PC-3 (cell line): ENCODE results near the gene TTC23. TPM values are rescaled to one million over a fixed set of nuclear protein-coding genes. Genes with fewer than 3 reads are reported as not detected.

ENCODE experiments used
- ATAC-seq: fragments of 200-7000 bp; cut with Tn5 transposase; 2 replicates; pipeline ENCODE4 v1.9.1; 2020; ENCODE audit warnings: mild to moderate bottlenecking, moderate library complexity
- BruUV-seq: library from RNA; stranded (reverse); fragments of 400-500 nt; replicated peaks from 2 replicates; lab custom pipeline; 2021; lab: Mats Ljungman, UMichigan
- CTCF ChIA-PET: fragments of 300-600 bp; sonication (Branson Sonifier 250); formaldehyde crosslinking; loops from one replicate; lab custom pipeline; 2022; ENCODE audit warnings: antibody characterized with exemption; lab: Charles Lee
- POLR2A ChIA-PET: fragments of 300-600 bp; sonication (Branson Sonifier 250); formaldehyde crosslinking; loops from one replicate; lab custom pipeline; 2022; ENCODE audit warnings: antibody characterized with exemption; ENCODE audit not compliant: unreplicated experiment; lab: Charles Lee
- DNase-seq: peaks from one replicate; pipeline ENCODE4 v3.0.0-alpha.2; 2015
- H2AFZ ChIP-seq: fragments of 300-600 bp; sonication (generic); 2 replicates; pipeline ENCODE4 v1.6.0; 2016; ENCODE audit warnings: antibody characterized with exemption, low read length
- H3F3A ChIP-seq: fragments of 300-600 bp; sonication (generic); one replicate; pipeline ENCODE4 v1.6.0; 2017; ENCODE audit warnings: antibody characterized with exemption, low read length, control low read depth, mild to moderate bottlenecking; ENCODE audit not compliant: unreplicated experiment
- H3K27ac ChIP-seq: fragments of 300-600 bp; sonication (generic); 2 replicates; pipeline ENCODE4 v1.5.1; 2016; ENCODE audit warnings: mild to moderate bottlenecking, low read length
- H3K27me3 ChIP-seq: fragments of 300-600 bp; sonication (generic); 2 replicates; pipeline ENCODE4 v1.6.1; 2016; ENCODE audit warnings: low read length, mixed read lengths
- H3K36me3 ChIP-seq: fragments of 300-600 bp; sonication (generic); 2 replicates; pipeline ENCODE4 v1.6.1; 2016; ENCODE audit warnings: low read depth, mixed run types, low read length, mixed read lengths
- H3K4me1 ChIP-seq: fragments of 300-600 bp; sonication (generic); 2 replicates; pipeline ENCODE4 v1.5.1; 2016; ENCODE audit warnings: low read length; ENCODE audit not compliant: insufficient read depth
- H3K4me2 ChIP-seq: fragments of 300-600 bp; sonication (generic); 2 replicates; pipeline ENCODE4 v1.6.0; 2016; ENCODE audit warnings: low read length
- H3K4me3 ChIP-seq: fragments of 300-600 bp; sonication (generic); 2 replicates; pipeline ENCODE4 v1.5.1; 2016; ENCODE audit warnings: mild to moderate bottlenecking, low read length, mixed read lengths
- H3K79me2 ChIP-seq: fragments of 300-600 bp; sonication (generic); 2 replicates; pipeline ENCODE4 v1.6.1; 2017; ENCODE audit warnings: low read length, mixed read lengths
- H3K9ac ChIP-seq: fragments of 300-600 bp; sonication (generic); 2 replicates; pipeline ENCODE4 v1.6.0; 2016; ENCODE audit warnings: mild to moderate bottlenecking, low read length
- H3K9me2 ChIP-seq: fragments of 300-600 bp; sonication (generic); replicated peaks from 2 replicates; pipeline ENCODE4 v1.6.1; 2016; ENCODE audit warnings: mixed run types, low read length, mixed read lengths
- H3K9me3 ChIP-seq: fragments of 300-600 bp; sonication (generic); 2 replicates; pipeline ENCODE4 v1.6.1; 2016; ENCODE audit warnings: low read length, mixed read lengths
- H4K20me1 ChIP-seq: fragments of 300-600 bp; sonication (generic); 2 replicates; pipeline ENCODE4 v1.6.1; 2016; ENCODE audit warnings: low read length, mixed read lengths
- EZH2 ChIP-seq: fragments of 300-600 bp; sonication (generic); IDR thresholded peaks from one replicate; pipeline ENCODE4 v1.6.1; 2017; ENCODE audit warnings: antibody characterized with exemption, mild to moderate bottlenecking, low read length; ENCODE audit not compliant: unreplicated experiment
- EZH2phosphoT487 ChIP-seq: fragments of 300-600 bp; sonication (generic); IDR thresholded peaks from 2 replicates; pipeline ENCODE4 v1.6.1; 2018; ENCODE audit warnings: mild to moderate bottlenecking, antibody characterized with exemption, low read length, borderline replicate concordance
- intact Hi-C: fragments of 100-400 bp; cut with micrococcal nuclease; formaldehyde crosslinking; loops from 2 replicates; pipeline ENCODE4 v1.9.0; 2023
- total RNA-seq: library from RNA; depleted of rRNA; stranded (reverse); fragments of >200 nt; gene quantifications from 2 replicates; pipeline ENCODE4 v1.2.3, GENCODE V29; 2014
- TF ChIP-seq, protein P1 (sequence below): fragments of 300-600 bp; sonication (generic); conservative IDR thresholded peaks from 2 replicates; pipeline ENCODE4 v1.5.1; 2017; ENCODE audit warnings: antibody characterized with exemption, low read depth, mild to moderate bottlenecking, low read length

Gene TTC23
- total RNA-seq, 1 experiment from 2014 or later: 10.4 TPM

DNA sequence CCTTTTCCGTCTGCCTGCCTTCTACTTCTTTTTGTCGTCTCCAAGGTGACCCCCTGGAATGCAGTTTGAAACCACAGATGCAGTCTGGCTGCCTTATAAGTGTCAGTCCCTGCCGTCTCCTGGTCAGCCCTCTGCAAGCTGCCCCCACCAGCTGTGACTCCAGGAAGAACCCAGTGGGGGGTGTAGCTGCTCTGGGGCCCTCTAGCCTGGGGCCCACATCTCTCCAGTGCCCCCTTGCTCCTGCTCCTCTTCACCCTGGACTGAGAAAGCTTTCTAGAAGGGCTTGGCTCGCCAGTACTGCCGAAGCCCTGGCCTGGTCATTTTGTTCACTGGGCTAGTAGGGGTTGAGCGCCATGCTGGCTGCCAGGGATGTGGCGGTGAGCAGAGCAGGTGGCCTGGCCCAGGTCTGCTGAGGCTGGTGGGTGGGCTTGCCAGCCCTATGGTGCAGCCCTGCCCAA, 123.2 kb downstream of the TTC23 start:
- H3K79me2 ChIP-seq: 0 out of 2 replicates have a peak, but pooled peaks cover 3% of the 10 kb centered on the region
- DNase-seq (no peak), ATAC-seq (no peak)
- BruUV-seq: no TSS peak
- no peak for TF ChIP-seq EZH2phosphoT487
- no peak for TF ChIP-seq EZH2
- TF ChIP-seq, protein P1, sequence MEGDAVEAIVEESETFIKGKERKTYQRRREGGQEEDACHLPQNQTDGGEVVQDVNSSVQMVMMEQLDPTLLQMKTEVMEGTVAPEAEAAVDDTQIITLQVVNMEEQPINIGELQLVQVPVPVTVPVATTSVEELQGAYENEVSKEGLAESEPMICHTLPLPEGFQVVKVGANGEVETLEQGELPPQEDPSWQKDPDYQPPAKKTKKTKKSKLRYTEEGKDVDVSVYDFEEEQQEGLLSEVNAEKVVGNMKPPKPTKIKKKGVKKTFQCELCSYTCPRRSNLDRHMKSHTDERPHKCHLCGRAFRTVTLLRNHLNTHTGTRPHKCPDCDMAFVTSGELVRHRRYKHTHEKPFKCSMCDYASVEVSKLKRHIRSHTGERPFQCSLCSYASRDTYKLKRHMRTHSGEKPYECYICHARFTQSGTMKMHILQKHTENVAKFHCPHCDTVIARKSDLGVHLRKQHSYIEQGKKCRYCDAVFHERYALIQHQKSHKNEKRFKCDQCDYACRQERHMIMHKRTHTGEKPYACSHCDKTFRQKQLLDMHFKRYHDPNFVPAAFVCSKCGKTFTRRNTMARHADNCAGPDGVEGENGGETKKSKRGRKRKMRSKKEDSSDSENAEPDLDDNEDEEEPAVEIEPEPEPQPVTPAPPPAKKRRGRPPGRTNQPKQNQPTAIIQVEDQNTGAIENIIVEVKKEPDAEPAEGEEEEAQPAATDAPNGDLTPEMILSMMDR: no peak
- no peaks in the 10 kb centered on the region for H3K9me2 ChIP-seq
- peaks cover 8% of the 10 kb centered on the region for H3F3A ChIP-seq
- no peaks in the 10 kb centered on the region for H4K20me1 ChIP-seq
- H3K4me2 ChIP-seq: no peak overlapping the region
- H3K4me3 ChIP-seq: no peak overlapping the region
- no peaks in the 10 kb centered on the region for H3K27me3 ChIP-seq
- H2AFZ ChIP-seq: no peak overlapping the region
- CTCF ChIA-PET: no interaction called here
- H3K4me1 ChIP-seq: peaks cover 27% of the 10 kb centered on the region
- no peak overlapping the region for H3K27ac ChIP-seq
- H3K9me3 ChIP-seq: no peaks in the 10 kb centered on the region
- POLR2A ChIA-PET: no interaction called here
- intact Hi-C loops: no loop called here
- no peak overlapping the region for H3K9ac ChIP-seq
- H3K36me3 ChIP-seq: peaks cover 6% of the 10 kb centered on the region; the same call in 1 of the 2 replicates

DNA sequence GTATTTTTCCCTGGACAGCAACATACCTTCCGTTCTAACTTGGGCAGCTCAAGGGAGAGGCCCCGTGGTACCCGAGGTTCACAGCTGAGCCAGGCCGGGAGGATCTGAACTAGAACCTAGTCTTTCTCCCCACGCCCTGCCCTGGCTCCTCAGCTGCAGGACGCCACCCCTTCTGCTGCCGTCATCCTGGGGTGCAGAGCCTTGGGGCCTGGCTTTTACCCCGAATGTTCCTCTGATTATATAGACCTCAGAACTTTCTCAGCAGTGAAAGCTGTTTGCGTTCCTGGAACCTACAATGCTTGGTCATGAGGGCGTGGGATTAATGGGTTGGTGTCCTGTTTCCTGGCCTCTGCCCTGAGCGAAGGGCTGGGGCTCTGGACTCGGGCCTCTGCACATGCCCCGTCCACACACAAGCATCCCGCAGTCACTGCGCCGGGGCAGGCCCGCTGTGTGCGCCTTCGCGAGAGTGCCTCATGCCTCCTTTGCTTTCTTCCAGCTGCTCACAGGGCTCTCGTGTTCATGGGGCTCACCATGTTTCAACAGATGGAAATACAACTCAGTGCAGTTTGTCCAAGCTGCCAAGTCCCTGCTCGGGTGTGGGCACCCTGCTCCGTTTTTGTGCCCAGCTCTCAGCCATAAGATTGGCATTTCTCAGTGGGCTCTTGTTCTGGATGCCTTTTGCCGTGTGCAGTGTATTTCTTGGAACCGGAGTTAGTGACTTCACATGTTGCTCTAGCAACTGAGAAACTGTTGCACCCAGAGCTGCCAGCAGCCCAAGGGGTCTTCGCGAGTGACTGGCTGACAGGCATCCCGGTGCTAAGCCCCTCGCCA, 124.1 kb downstream of the TTC23 start:
- Histone ChIP-seq H4K20me1 (no peaks in the 10 kb centered on the region), H3K79me2 (0 out of 2 replicates have a peak, but pooled peaks cover 3% of the 10 kb centered on the region), H3K4me1 (peaks cover 27% of the 10 kb centered on the region), H3K36me3 (peaks cover 6% of the 10 kb centered on the region; the same call in 1 of the 2 replicates), H3K9me3 (no peaks in the 10 kb centered on the region), H3K27me3 (no peaks in the 10 kb centered on the region), H3K27ac (peak overlapping the region; percentile 96; the same call in 1 of the 2 replicates), H3K4me2 (no peak overlapping the region), H3K9me2 (no peaks in the 10 kb centered on the region), H2AFZ (no peak overlapping the region), H3F3A (peaks cover 8% of the 10 kb centered on the region), H3K4me3 (no peak overlapping the region), H3K9ac (no peak overlapping the region)
- ATAC-seq: no peak
- intact Hi-C loops: no loop called here
- CTCF ChIA-PET: no interaction called here
- TF ChIP-seq EZH2phosphoT487 (no peak), EZH2 (no peak)
- TF ChIP-seq, protein P1: no peak
- POLR2A ChIA-PET: no interaction called here
- no TSS peak for BruUV-seq
- no peak for DNase-seq
